NCI-H2227 (cell line): ENCODE measurements around the gene RCOR2.
"Not testable (repeated sequence)": the region's sequence is repeated elsewhere in the genome, so short reads cannot be mapped to it uniquely, and the experiment has no call there.

Experiments
- DNase-seq: peaks from one replicate; lab custom pipeline; 2025; ENCODE audit not compliant: unreplicated experiment; lab: John Stamatoyannopoulos, UW

The RCOR2 gene

DNA sequence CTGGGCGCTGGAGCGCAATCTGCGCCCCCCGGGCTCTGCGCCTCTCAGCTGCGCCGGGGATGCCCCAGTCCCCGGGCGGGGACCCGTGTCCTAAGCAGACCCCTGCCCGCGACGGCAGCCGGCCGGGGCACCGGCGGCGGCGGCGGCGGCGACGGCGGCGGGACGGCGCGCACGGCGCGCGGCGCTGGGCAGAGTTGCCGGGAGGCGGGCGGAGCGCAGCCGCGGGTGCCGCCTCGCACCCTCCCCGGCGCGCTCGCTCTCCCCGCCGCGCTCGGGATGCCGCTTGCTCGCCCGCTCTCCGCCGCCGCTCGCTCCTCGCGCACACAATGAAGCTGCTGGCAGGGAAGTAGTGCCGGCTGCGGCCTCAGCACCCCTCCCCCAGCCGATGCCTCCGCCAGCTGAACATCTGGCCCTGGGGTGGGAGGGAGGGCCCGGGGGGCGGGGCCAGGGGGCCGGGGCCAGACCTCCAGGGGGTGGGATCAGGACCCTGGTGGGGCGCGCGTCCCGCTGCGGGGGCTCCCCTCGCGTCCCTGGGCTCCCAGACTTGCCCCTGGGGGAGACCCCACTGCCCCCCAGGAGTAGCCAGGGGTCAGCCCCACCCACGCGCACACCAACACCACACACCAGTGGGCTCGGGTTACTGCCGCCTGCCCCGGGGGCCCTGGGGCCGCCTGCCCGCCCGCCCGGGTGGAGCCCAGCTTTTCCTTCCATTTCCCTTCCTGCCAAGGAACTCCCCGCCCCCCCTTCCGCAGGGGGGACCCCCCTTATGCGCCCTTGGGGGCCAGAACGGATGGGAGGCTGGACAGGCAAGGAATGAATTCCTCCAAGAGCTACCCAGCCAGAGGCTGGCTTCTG lies at the start of gene RCOR2:
Gene RCOR2, minus strand, starts transcription at position 328 of the 855 bp plus-strand sequence. CDS start 708 bp downstream, outside the sequence.
- peak; percentile 93 for DNase-seq

- DNase-seq = no peak
Measured at GRCh38 chr11:63966444-63966843, 49.5 kb upstream of the RCOR2 start.

DNA sequence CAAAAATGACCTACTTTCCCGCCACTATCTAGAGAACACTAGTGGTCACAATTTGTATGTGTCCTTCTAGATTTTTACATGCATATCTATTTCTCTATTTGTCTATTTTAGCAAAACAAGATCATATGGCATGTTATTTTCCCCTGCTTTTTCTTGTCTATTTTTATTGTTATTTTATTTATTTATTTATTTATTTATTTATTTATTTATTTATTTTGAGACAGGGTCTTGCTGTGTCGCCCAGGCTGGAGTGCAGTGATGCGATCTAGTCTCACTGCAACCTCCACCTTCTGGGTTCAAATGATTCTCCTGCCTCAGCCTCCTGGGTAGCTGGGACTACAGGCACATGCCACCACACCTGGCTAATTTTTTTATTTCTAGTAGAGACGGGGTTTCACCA lies 46.9 kb upstream of the RCOR2 start:
- DNase-seq = not testable (repeated sequence)

DNA sequence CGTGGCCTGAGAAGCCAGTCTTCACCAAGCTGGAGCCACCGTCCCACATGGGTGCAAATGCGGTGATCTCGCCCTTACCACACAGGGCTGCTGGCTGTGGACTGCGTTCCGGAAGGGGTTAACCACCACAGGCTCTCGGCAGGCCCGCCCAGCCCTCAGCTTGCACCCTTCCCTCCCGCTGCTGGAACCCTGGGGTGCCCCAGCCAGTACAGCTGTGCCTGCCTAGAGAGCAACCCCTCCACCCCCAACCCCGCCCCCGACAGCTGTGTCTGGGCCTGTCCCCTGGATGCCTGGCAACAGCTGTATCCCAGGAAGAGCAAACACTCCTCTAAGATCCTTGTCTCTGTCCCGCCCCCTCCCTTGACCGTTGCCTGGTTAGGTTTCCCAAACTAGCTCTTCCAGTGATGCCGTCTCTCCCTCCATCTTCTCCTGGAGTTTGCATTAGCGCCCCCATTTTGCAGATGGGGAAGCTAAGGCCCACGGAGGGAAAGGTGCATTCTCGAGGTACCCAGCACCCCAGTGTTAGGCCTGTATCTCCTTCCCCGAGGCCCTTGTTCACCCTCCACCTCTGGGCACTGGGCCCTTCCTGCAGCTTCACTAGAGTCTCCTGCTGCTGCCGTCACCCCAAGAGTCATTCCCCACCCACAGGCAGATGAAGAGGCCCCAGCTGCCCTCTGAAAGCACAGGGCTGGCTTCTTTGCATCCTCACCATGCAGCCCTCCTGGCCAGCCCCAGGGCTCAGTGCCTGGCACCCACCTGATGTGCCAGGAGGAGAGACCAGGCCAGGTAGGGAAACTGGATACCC lies 44.8 kb upstream of the RCOR2 start:
- peak; percentile 66 for DNase-seq

DNA sequence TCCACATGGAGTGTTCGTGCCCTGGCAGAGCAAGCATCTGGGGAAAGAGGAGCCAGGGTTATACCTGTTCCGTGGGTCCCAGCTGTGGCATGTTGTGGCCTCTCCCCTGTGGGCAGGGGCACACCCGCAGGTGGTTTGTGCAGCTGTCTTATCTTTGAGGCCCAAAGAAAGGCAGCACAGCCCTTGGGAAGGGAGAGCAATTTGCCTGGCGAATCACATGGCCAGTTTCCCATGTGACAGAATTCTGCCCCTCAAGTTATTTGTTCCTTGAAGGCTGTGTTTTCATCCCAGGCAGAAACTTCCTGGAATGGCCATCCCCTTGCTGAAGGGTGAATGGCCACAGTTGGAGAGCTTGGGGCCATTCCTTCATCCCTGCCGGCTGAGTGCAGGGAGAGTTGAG lies 41.0 kb upstream of the RCOR2 start:
- no peak for DNase-seq

GRCh38 chr11:63952570-63952969 lies 35.6 kb upstream of the RCOR2 start:
- DNase-seq = no peak

- no peak for DNase-seq
Measured at GRCh38 chr11:63951779-63952536, 35.0 kb upstream of the RCOR2 start.

DNA sequence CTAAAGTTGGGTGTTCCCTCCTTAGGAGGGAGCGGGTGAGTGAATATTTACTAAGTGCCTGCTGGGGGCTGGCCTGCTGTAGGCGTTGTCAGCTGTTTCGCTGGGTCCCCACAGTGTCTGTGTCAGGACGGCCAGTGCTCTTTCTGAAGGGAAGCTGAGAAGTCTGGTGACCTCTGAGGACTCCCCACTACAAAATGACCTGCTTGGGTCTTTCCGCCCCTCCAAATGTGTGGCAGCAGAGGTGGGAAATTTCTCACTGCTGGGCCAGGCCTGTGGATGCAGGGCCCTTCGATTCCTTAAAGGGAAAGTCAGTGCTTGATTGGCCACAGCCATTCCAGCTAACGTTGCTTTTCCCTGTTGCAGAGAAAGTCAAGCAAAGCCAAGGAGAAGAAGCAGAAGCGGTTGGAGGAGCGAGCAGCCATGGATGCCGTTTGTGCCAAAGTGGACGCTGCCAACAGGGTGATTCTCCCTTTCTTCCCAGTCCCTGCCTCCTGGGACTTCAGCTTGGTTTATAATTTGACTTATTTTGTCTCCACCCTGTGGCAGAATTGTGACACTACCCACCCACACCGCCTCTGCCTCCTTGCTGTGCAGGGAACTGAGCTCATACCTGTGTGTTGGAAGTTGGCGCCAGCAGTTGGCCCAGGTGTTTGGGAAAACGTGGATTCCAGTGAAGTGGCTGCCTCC lies 28.7 kb upstream of the RCOR2 start:
- DNase-seq = peak; percentile 80

GRCh38 chr11:63944987-63945386 lies 28.0 kb upstream of the RCOR2 start:
- no peak for DNase-seq

DNA sequence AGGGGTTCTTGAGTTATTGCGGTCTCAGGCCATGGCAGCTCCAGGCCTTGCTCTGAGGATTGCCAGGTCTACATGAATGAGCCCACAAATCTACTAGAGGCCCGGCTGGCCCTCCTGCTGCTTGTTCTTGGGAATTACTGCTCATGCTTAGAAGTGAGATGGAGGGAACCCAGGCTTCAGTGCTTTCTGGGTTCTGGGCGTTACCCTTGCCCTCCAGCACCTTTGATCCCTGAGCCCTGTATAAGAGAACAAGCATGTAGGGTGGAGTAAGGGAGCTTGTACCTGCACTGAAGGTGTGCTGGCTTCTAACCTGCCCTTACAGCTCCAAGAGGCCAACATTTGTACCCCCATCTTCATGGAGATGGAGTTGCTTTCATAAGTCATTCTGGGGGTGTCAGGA lies 25.8 kb upstream of the RCOR2 start:
- no peak for DNase-seq

- DNase-seq = no peak
Measured at GRCh38 chr11:63941901-63942300, 24.9 kb upstream of the RCOR2 start.

GRCh38 chr11:63940786-63941185 lies 23.8 kb upstream of the RCOR2 start:
- DNase-seq = no peak

DNA sequence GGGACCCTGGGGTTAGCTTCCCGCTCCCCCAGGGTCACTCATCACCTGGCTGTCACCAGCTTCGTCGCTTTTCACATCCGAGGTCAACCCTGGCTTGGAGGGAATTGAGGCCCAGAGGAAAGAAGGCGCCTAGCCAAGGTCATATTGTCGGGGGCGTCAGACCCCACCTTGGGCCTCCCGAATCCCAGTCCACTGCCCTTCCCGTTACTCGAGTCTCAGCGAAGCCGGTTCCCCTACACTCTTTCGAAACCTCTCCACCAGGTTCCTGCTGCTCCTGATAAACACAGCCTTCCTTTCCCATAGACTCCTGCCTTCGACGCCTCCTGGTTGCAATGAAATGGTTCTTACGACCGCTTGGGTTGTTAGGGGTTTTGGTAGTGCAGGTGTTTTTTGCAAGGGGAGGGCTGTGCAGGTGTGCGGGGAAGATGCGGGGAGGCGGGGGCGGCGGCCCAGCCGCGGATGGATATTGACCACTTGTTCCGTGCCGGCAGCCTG lies 22.5 kb upstream of the RCOR2 start:
- DNase-seq = peak; percentile 54

GRCh38 chr11:63938479-63939396 lies 21.8 kb upstream of the RCOR2 start, which contains the start of gene NAA40:
Gene NAA40 (plus strand): TSS chr11:63939002. CDS start chr11:63939097, 95 bp downstream.
- DNase-seq = peak; percentile 98

DNA sequence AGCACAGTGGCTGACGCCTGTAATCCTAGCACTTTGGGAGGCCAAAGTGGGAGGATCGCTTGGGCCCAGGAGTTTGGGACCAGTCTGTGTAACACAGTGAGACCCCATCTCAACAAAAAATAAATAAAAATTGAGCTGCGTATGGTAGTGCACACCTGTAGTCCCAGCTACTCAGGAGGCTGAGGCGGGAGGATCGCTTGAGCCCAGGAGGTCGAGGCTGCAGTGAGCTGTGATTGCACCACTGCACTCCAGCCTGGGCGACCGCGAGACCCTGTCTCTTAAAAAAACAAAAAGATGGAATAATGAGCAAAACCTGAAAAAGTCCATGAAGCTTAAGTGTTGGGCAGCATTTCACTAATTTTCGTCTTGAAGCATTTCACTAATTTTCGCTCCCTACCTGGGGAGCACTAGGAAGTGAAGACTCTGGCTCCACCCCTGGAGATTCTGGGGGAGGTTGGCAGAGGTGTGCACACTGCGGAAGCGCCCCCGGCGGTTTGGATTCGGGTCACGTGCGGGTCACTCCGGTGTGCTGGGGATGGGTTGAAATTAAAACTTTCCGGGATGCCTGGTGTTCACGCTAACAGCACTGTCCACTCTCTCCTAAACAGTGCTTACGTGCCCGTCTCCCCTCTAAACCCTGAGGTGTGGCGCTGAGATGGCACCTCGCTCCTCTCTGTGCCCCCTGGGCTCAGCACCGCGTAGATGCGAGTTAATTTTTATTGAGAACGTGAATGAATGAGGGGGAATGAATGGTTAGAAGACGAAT lies 20.9 kb upstream of the RCOR2 start:
- peak; percentile 67 for DNase-seq

DNA sequence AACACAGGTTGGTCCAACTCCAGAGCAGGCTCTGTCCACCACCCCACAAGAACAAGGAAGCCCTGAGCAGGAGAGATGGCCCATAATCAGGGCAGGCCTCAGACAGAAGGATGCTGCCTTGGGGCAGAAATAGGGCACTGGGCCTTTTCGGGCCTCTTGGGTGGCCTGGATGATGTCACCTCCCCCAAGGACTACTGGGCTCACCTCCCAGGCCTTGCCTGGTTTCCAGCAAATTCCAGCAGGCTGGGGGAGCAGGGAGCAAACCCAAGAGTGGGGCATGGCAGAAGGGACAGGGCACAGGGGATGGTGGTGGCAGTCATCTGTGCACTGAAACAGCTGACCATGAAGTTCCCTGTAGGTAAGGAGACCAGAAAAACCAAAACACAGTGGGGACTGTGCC lies 16.5 kb upstream of the RCOR2 start:
- DNase-seq = no peak

DNA sequence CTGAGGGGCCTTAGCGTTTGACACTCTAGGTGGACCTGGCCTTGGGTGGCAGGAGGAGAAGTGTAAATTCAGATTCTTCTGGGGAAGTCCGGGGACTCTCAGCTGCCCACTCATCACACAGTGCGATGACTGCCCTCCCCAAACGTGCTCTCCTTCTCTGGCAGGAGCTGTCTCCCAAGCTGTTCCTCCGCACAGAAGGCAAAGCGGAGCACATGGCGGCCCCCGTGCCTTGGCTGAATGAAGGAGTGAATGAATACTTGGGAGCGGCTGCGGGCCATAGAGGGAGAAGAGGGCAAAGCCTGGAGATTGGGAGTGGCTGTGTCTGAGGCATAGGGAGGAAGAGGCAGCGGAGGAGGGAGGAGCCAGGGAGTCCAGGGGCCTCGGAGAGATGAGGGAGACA lies 14.9 kb upstream of the RCOR2 start:
- DNase-seq = no peak

DNA sequence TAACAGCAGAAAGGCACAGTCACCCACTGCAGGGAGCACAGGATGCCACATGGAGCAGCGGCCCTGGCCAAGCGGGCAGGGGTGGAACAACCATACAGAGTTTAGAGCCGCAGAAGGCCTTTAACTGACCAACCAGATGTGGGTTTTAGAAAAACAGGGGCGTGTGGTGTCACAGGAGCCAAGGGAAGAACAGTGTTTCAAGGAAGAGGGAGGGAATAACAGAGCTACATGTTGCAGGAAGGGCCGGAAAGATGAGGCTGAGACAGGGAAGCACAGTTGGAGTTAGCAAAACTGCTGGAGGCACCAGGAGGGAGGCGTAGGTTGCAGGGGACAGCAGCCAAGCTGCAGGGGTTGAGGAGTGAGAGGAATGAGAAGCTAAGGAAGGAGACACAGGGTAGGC lies 14.1 kb upstream of the RCOR2 start:
- DNase-seq = no peak

DNA sequence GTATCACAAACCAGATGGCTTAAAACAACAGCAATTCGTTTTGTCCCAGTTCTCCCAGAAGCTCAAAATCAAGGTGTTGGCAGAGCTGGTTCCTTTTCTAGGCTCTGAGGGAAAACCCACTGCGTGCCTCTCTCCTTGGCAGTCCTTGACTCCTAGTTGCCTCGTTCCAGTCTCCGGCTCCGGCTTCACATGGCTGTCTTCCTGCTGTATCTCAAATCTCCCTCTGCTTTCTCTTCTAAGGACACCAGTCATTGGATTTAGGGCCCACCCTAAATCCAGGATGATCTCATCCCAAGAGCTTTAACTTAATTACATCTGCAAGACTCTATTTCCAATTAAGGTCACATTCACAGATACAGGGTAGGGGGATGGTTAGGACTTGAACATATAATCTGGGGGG lies 12.7 kb upstream of the RCOR2 start:
- DNase-seq = no peak
